H1 (cell line): ENCODE measurements around the gene DNAL1. TPM values are rescaled to one million over a fixed set of nuclear protein-coding genes. Genes with fewer than 3 reads are reported as not detected.
A peak's percentile ranks its signal among the peaks of the same experiment; 100 is the strongest.

Experiments used
- CHD1 ChIP-seq: IDR thresholded peaks from 2 replicates; pipeline ENCODE4 v1.6.1; 2012; ENCODE audit warnings: low read depth, low read length, improper control_type of control experiment
- POLR2AphosphoS5 ChIP-seq: IDR thresholded peaks from 2 replicates; pipeline ENCODE4 v1.6.1; 2011; ENCODE audit warnings: low read depth, low read length
- SP2 ChIP-seq: IDR thresholded peaks from 2 replicates; pipeline ENCODE4 v1.6.1; 2012; ENCODE audit warnings: mild to moderate bottlenecking, low read length, inconsistent platforms
- TCF12 ChIP-seq: IDR thresholded peaks from 2 replicates; pipeline ENCODE4 v1.6.1; 2011; ENCODE audit warnings: low read depth, mild to moderate bottlenecking, low read length
- polyA plus RNA-seq, 7 experiments: library from polyadenylated mRNA; depleted of rRNA in 3 of 7; stranded (reverse) in 5 of 7; unstranded in 2 of 7; fragments of >200 nt in 5 of 7; fragments of 200-250 nt in 2 of 7; gene quantifications; 1 replicate in 5 of 7; 2 replicates in 1 of 7; 4 replicates in 1 of 7; pipeline versions ENCODE4 v1.2.1 to v1.2.3, GENCODE V29; 2011 to 2013; ENCODE audit warnings: missing spikeins in 2 of 7, mixed read lengths in 2 of 7
- total RNA-seq: library from RNA; stranded (reverse); fragmentation: NEBNext Ultra II Directional; extraction: Animal tissue kit (Norgen Biotek cat#: 25700); gene quantifications from 2 replicates; pipeline ENCODE4 v1.2.1, GENCODE V29; 2021
- TF ChIP-seq, protein P1 (sequence below): fragments of 300-600 bp; sonication (generic); IDR thresholded peaks from 2 replicates; pipeline ENCODE4 v1.7.1; 2012; ENCODE audit warnings: low read length, moderate library complexity, mild to moderate bottlenecking, inconsistent platforms; ENCODE audit not compliant: insufficient replicate concordance
- TF ChIP-seq, protein P2 (sequence below): IDR thresholded peaks from 2 replicates; pipeline ENCODE4 v1.6.1; 2011; ENCODE audit warnings: low read depth, mild to moderate bottlenecking, low read length; ENCODE audit not compliant: insufficient read depth
- TF ChIP-seq, protein P3 (sequence below), 3 experiments: IDR thresholded peaks; 1 replicate in 2 of 3; 2 replicates in 1 of 3; pipeline versions ENCODE4 v1.5.1 to v1.6.1; 2011; ENCODE audit warnings: low read length in 3 of 3, mild to moderate bottlenecking in 3 of 3, inconsistent platforms in 2 of 3, low read depth in 1 of 3, moderate library complexity in 1 of 3; ENCODE audit not compliant: insufficient read depth in 1 of 3; ENCODE audit errors: control extremely low read depth in 1 of 3

Gene DNAL1
- total and polyA plus RNA-seq, 2 of the 8 experiments (the other 6 are each of a cell fraction or from before 2014, with no cell fraction given), result 2.8 to 16.8 TPM

DNA sequence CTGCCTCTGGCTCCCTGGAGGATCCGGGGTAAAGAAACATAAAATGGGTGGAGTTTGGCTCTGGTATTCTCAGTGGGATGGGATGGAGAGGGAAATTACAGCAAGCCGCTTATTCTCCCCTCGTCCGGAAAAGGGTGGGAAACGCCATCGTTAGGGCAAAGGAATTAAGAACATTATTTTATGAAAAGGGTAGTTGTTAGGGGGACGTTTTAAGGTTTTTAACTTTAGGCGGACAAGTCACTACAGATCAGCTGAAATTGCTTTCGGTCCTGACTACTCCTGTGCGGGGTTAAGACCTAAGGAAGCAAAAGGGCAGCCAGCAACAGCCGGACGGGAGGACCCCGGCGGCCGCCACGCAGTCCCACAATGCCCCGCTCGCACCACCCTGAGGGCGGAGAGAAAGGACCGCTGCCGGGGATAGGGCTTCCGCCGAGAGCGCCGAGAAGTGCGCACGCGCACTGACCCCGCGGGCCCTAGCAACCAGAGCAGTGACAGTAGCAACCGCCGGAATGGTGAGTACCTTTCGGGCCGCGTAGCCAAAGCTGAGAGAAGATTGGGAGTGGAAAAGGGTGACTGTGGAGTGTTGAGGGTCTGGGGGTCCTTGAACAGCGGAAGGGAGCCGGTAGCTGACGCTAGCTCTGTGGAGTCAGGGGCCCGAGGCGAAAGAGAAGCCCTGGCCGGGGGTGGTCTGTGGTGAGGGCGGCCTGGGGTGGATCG, at the start of gene DNAL1 (continued):
- TF ChIP-seq, protein P1, sequence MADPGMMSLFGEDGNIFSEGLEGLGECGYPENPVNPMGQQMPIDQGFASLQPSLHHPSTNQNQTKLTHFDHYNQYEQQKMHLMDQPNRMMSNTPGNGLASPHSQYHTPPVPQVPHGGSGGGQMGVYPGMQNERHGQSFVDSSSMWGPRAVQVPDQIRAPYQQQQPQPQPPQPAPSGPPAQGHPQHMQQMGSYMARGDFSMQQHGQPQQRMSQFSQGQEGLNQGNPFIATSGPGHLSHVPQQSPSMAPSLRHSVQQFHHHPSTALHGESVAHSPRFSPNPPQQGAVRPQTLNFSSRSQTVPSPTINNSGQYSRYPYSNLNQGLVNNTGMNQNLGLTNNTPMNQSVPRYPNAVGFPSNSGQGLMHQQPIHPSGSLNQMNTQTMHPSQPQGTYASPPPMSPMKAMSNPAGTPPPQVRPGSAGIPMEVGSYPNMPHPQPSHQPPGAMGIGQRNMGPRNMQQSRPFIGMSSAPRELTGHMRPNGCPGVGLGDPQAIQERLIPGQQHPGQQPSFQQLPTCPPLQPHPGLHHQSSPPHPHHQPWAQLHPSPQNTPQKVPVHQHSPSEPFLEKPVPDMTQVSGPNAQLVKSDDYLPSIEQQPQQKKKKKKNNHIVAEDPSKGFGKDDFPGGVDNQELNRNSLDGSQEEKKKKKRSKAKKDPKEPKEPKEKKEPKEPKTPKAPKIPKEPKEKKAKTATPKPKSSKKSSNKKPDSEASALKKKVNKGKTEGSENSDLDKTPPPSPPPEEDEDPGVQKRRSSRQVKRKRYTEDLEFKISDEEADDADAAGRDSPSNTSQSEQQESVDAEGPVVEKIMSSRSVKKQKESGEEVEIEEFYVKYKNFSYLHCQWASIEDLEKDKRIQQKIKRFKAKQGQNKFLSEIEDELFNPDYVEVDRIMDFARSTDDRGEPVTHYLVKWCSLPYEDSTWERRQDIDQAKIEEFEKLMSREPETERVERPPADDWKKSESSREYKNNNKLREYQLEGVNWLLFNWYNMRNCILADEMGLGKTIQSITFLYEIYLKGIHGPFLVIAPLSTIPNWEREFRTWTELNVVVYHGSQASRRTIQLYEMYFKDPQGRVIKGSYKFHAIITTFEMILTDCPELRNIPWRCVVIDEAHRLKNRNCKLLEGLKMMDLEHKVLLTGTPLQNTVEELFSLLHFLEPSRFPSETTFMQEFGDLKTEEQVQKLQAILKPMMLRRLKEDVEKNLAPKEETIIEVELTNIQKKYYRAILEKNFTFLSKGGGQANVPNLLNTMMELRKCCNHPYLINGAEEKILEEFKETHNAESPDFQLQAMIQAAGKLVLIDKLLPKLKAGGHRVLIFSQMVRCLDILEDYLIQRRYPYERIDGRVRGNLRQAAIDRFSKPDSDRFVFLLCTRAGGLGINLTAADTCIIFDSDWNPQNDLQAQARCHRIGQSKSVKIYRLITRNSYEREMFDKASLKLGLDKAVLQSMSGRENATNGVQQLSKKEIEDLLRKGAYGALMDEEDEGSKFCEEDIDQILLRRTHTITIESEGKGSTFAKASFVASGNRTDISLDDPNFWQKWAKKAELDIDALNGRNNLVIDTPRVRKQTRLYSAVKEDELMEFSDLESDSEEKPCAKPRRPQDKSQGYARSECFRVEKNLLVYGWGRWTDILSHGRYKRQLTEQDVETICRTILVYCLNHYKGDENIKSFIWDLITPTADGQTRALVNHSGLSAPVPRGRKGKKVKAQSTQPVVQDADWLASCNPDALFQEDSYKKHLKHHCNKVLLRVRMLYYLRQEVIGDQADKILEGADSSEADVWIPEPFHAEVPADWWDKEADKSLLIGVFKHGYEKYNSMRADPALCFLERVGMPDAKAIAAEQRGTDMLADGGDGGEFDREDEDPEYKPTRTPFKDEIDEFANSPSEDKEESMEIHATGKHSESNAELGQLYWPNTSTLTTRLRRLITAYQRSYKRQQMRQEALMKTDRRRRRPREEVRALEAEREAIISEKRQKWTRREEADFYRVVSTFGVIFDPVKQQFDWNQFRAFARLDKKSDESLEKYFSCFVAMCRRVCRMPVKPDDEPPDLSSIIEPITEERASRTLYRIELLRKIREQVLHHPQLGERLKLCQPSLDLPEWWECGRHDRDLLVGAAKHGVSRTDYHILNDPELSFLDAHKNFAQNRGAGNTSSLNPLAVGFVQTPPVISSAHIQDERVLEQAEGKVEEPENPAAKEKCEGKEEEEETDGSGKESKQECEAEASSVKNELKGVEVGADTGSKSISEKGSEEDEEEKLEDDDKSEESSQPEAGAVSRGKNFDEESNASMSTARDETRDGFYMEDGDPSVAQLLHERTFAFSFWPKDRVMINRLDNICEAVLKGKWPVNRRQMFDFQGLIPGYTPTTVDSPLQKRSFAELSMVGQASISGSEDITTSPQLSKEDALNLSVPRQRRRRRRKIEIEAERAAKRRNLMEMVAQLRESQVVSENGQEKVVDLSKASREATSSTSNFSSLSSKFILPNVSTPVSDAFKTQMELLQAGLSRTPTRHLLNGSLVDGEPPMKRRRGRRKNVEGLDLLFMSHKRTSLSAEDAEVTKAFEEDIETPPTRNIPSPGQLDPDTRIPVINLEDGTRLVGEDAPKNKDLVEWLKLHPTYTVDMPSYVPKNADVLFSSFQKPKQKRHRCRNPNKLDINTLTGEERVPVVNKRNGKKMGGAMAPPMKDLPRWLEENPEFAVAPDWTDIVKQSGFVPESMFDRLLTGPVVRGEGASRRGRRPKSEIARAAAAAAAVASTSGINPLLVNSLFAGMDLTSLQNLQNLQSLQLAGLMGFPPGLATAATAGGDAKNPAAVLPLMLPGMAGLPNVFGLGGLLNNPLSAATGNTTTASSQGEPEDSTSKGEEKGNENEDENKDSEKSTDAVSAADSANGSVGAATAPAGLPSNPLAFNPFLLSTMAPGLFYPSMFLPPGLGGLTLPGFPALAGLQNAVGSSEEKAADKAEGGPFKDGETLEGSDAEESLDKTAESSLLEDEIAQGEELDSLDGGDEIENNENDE, result no peak
- TF ChIP-seq POLR2AphosphoS5 (peak; percentile 68; the same call in 1 of the 2 replicates), TCF12 (no peak), SP2 (no peak), CHD1 (no peak)
- TF ChIP-seq, protein P2, sequence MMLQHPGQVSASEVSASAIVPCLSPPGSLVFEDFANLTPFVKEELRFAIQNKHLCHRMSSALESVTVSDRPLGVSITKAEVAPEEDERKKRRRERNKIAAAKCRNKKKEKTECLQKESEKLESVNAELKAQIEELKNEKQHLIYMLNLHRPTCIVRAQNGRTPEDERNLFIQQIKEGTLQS, result no peak
- TF ChIP-seq, protein P3, sequence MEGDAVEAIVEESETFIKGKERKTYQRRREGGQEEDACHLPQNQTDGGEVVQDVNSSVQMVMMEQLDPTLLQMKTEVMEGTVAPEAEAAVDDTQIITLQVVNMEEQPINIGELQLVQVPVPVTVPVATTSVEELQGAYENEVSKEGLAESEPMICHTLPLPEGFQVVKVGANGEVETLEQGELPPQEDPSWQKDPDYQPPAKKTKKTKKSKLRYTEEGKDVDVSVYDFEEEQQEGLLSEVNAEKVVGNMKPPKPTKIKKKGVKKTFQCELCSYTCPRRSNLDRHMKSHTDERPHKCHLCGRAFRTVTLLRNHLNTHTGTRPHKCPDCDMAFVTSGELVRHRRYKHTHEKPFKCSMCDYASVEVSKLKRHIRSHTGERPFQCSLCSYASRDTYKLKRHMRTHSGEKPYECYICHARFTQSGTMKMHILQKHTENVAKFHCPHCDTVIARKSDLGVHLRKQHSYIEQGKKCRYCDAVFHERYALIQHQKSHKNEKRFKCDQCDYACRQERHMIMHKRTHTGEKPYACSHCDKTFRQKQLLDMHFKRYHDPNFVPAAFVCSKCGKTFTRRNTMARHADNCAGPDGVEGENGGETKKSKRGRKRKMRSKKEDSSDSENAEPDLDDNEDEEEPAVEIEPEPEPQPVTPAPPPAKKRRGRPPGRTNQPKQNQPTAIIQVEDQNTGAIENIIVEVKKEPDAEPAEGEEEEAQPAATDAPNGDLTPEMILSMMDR (IDR thresholded peaks at IDR 0.05; ENCODE audit: control extremely low read depth in 1 of 3, insufficient read depth in 1 of 3, low read depth in 1 of 3, low read length in 3 of 3), result 0 out of 4 replicates have a peak, but pooled peaks of 1 of the 3 experiments have one; percentile 6
